Right renal cortex interstitium (tissue), 3 donors: Measurements from ENCODE around the gene MIPOL1. TPM values are rescaled to one million over a fixed set of nuclear protein-coding genes. Genes with fewer than 3 reads are reported as not detected.
"Not testable (repeated sequence)": the region's sequence is repeated elsewhere in the genome, so short reads cannot be mapped to it uniquely, and the experiment has no call there.

Source experiments
- DNase-seq, 3 donors: peaks; one replicate each; pipeline ENCODE4 v3.0.0-alpha.2; 2013; ENCODE audit warnings: low read depth in 3 of 3, low spot score in 2 of 3
- polyA plus RNA-seq, 3 donors: library from polyadenylated mRNA; unstranded; fragments of 120-200 nt; gene quantifications; one replicate each; pipeline ENCODE4 v1.2.1, GENCODE V29; 2013; ENCODE audit not compliant: insufficient read length in 3 of 3

The MIPOL1 gene
- polyA plus RNA-seq, 3 donors: 9.6 to 14.1 (median 11.4) TPM

- peak in 2 of 3 donors; percentile 23 to 36 for DNase-seq
Observed at GRCh38 chr14:37230551-37231194, 32.9 kb downstream of the MIPOL1 start.

GRCh38 chr14:37232907-37233481 is 35.3 kb downstream of the MIPOL1 start:
- peak in 1 of 3 donors; percentile 12 for DNase-seq

- DNase-seq: no peak
Observed at GRCh38 chr14:37234222-37234621, 36.5 kb downstream of the MIPOL1 start.

- not testable (repeated sequence) for DNase-seq
Observed at GRCh38 chr14:37236044-37236443, 38.3 kb downstream of the MIPOL1 start.

- DNase-seq: no peak
Observed at GRCh38 chr14:37237094-37237493, 39.4 kb downstream of the MIPOL1 start.

GRCh38 chr14:37237735-37238200 is 40.0 kb downstream of the MIPOL1 start:
- no peak for DNase-seq

- no peak for DNase-seq
Observed at GRCh38 chr14:37241198-37241597, 43.5 kb downstream of the MIPOL1 start.

GRCh38 chr14:37246427-37246829 is 48.7 kb downstream of the MIPOL1 start:
- peak in 2 of 3 donors; percentile 23 to 39 for DNase-seq

GRCh38 chr14:37247791-37248461 is 50.2 kb downstream of the MIPOL1 start:
- DNase-seq: no peak

GRCh38 chr14:37251775-37252174 is 54.0 kb downstream of the MIPOL1 start:
- no peak for DNase-seq

- no peak for DNase-seq
Observed at GRCh38 chr14:37252434-37252833, 54.7 kb downstream of the MIPOL1 start.

- no peak for DNase-seq
Observed at GRCh38 chr14:37253905-37254304, 56.2 kb downstream of the MIPOL1 start.

- DNase-seq: no peak
Observed at GRCh38 chr14:37254411-37254947, 56.7 kb downstream of the MIPOL1 start.

GRCh38 chr14:37257501-37258070 is 59.8 kb downstream of the MIPOL1 start:
- DNase-seq: no peak

GRCh38 chr14:37262649-37263048 is 64.9 kb downstream of the MIPOL1 start:
- no peak for DNase-seq

GRCh38 chr14:37263656-37264236 is 66.0 kb downstream of the MIPOL1 start:
- no peak for DNase-seq

GRCh38 chr14:37268788-37269187 is 71.1 kb downstream of the MIPOL1 start:
- no peak for DNase-seq

- no peak for DNase-seq
Observed at GRCh38 chr14:37270629-37271028, 72.9 kb downstream of the MIPOL1 start.

GRCh38 chr14:37272569-37272968 is 74.8 kb downstream of the MIPOL1 start:
- DNase-seq: no peak

- DNase-seq: no peak
Observed at GRCh38 chr14:37274652-37275051, 76.9 kb downstream of the MIPOL1 start.

GRCh38 chr14:37275963-37276362 is 78.2 kb downstream of the MIPOL1 start:
- no peak for DNase-seq
